Activated T-cell treated with anti-CD3 and anti-CD28 coated beads for 4 hours (primary cell): ENCODE measurements around the gene NEK1.
"Not testable (repeated sequence)": the region's sequence is repeated elsewhere in the genome, so short reads cannot be mapped to it uniquely, and the experiment has no call there.

Source experiments
- DNase-seq: peaks from one replicate; pipeline ENCODE4 v3.0.0-alpha.2; 2020

The NEK1 gene

DNA sequence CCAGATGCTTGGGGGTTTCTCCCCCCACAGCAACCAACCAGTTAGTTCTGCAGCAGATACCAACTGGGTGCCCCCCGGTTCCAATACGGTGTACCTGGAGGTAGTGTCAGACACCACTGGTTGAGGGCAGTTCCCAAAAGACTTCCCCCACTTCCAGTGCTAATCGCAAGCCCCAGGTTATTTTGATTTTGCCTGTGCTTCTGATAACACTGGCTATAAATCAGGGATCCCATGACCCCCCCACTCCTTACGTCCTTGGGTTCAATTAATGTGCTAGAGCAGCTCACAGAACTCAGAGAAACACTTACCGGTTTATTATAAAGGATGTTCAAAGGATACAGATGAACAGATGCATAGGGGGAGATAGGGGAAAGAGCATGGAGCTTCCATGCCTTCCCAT, 13.5 kb upstream of the NEK1 start:
- no peak for DNase-seq

DNA sequence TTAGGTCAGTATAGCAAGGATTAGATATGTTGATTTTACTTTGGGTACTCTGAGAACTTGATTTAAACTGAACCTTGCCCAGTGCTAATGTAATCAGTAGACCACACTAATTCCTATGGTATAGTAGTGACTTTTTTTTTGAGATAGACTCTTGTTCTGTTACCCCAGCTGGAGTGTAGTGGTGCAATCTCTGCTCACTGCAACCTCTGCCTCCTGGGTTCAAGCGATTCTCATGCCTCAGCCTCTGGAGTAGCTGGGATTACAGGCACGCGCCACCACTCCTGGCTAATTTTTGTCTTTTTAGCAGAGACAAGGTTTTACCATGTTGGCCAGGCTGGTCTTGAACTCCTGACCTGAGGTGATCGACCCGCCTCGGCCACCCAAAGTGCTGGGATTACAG, 11.6 kb upstream of the NEK1 start:
- not testable (repeated sequence) for DNase-seq

DNA sequence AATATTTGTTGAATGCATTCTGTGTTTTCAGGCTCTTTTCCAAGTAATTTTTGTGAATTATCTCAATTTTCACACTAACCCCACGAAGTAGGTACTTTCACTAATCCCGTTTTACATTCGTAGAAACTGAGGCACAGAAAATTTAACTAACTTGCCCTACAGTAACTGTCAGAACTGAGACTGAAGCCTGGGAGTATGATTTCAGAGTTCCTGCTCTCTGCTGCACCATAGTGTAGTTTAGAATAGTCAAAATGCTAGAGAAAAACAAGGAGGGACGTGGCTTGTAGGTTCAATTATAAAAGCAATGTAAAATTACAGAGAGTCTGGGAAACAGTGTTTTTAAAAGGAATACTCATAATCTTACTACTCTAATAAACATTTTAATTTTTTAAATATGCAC, 10.2 kb upstream of the NEK1 start:
- DNase-seq, result no peak

GRCh38 chr4:169621731-169622492, 9.5 kb upstream of the NEK1 start:
- no peak for DNase-seq

DNA sequence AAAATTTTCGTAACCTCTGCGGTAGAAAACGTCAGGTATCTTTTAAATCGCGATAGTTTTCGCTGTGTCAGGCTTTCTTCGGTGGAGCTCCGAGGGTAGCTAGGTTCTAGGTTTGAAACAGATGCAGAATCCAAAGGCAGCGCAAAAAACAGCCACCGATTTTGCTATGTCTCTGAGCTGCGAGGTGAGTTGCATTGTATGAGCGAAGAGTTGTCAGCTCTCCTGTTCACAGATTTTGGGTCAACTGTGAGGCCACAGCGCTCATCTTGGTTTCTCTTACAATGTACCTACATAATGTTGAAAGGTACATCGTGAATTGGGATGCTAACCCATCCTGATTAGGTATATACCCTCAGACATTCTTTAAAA, 8.5 kb upstream of the NEK1 start:
- DNase-seq, result no peak

DNA sequence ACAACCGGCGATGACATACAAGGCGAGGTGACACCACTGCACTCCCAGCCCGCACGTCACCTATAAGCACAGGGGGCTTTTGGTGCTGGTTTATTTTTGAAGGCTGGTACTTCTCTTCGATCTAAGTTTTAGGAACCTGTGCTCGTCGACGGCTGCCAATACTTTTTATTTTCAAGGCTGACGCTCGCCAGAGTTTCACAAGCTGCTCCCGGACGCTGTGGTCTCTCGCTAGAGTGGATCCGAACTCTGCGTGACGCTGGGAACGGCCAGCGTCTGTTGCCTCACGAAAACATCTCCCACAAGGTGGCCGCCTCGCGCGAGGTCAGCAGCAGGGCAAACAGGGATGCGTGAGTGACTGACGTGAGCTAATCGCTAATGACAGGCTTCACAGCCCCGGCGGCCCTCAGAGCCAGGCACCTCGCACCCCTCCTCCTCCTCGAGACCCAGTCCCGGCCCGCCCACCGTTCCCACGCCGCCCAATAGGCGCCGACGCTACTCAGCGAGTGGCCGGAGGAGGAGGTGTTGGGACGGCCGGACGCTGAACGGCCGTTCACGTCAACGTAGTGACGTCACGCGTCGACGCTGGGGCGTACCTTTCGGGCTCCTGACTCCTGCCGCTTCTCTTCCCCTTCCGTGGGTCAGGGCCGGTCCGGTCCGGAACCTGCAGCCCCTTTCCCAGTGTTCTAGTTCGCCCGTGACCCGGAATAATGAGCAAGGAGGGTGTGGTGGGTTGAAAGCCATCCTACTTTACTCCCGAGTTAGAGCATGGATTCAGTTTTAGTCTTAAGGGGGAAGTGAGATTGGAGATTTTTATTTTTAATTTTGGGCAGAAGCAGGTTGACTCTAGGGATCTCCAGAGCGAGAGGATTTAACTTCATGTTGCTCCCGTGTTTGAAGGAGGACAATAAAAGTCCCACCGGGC, 7.8 kb upstream of the NEK1 start, which contains the start of gene CLCN3:
CLCN3 (plus strand) TSS at position 621 of the 922 bp plus-strand sequence. CDS start 15,351 bp downstream, outside the sequence.
- peak; percentile 72 for DNase-seq

GRCh38 chr4:169619518-169619957, 7.2 kb upstream of the NEK1 start:
- DNase-seq, result peak; percentile 38

GRCh38 chr4:169618986-169619385, 6.6 kb upstream of the NEK1 start:
- DNase-seq, result no peak

DNA sequence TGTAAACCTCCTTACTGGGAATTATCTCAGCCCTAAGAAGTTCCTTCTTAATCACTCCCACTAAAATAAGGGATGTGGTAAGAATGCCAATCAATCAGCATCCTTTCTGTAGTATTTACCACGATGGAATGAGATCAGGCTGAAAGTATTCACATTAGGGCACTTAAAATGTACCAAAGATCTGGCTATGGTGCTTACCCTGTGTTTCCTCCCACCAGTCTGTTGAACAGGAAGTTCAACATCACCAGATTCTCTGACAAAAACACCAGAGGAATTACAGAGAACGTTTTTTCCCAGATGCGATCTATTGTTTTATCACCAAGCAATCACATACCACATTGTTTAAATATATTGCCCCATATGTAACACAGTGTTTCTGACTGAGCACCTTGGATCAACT, 5.9 kb upstream of the NEK1 start:
- DNase-seq, result no peak

DNA sequence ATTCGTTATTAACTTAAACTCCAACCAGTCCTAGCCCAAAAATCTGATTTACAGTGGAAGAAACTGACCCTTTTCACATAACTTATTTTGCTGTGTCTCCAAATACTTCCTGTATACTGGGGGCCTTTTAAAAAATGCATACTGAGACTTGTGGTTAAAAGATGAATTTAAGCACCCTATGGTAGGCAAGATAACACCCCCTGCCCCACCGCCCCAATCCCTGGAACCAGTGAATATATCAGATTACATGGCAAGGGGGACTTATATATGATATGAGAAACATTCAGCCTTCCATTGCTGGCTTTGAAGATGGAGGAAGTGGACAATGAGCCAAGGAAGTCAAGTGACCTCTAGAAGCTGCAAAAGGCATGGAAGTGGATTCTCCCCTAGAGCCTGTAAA, 4.9 kb upstream of the NEK1 start:
- no peak for DNase-seq

DNA sequence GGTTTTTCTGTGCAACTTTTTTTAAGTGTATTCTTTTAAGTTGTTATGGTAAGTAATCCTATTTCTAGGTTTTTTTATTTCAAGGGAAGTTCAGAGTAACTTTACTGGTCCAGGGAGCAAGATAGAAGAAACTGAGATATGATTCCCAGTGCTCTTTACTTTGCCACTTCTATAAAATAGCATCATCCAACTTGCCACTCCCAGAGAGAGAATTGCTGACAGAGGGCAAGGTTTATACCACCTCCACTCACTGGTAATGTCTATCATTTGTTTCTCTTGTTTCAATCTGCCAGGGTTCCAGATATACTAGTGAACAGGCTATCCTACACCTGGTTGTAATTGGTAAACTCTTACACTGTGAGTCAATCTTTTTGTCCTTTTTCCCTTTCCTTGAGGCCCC, 4.5 kb upstream of the NEK1 start:
- no peak for DNase-seq

DNA sequence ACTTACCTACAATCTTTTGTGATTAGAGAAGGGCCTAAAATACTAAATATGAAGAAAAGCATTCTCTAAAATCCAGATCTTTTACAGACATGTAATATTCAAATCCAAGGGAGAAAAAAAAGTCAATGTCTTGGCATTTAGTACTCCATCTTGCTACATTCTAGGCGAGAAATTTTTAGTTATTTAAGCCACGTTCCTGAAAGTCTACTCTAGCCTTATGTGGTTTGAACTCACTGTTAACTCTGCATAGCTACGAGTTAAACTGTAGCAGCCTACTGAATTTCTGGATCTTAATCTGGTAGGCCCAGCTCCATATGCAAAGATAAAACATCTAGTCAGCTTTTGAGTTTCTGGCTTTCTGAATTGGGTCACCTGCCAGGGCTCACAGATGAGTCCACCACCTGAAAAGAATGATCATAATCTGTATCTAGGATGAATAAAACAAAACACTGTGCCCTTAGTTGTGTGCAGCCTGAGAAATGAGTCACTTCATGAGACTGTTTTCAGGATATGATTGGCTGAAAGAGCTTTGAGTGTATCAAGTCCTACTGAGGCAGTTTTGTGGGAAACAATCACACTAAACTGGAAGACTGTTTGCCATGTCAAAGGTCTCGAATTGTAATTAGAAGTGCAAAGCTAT, 3.2 kb upstream of the NEK1 start:
- no peak for DNase-seq

GRCh38 chr4:169612871-169613859, 782 bp upstream of the NEK1 start:
- peak; percentile 48 for DNase-seq

DNA sequence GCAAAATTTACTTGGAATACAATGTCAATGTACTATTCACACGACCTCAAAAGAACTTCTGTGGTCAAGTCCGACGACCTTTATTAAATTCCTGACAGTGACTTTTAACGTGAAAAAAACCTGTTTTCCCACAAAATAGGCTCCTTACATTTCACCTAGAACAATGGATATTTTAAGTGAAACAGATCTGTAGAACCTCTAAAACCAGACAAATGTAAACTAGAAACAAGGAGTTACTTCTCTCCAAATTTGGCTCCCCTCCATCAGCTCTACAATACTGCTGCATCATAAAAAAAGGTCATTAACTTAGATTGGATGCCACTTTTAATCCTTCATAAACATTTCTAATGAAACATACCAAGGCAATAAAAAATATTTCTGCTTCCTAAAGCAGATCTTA, 1.2 kb downstream of the NEK1 start:
- no peak for DNase-seq

DNA sequence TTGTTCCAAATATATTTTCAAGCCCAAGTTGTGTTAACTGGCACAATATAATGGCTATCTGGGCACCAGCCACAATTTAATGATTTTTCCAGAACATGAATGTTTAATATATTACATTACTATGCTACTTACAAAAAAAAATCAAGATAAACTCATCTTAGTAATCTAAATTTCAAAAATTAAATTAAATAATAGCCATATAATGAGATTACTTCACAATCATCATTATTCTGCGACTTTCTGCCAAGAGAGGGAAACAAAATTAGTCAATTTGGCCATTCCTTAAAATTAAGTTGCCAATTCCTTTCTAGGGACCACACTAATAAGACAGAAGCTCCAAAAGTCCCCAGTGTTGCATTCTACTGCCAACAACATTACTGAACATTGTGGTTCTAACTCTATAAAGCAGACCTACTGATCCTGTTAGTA, 7.5 kb downstream of the NEK1 start:
- no peak for DNase-seq

- no peak for DNase-seq
These were observed 8.1 kb downstream of the NEK1 start for GRCh38 chr4:169604131-169604900.

DNA sequence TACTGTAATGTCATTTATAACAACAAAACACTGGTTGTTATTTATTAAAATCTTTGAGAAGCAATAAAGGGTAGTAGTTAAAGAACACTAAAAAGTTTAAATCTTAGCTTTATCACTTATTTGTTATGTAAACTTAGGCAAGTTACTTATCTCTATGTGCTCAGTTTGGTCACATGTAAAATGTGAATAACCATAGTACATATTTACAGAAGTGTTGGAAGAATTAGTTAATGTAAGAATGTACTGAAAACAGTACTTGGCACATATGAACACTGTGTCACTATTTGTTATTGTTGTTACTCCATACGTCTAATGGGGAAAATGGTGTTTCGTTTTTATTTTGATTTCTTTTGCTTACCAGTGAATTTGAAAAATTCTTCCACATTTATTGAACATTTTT, 9.1 kb downstream of the NEK1 start:
- DNase-seq, result no peak

DNA sequence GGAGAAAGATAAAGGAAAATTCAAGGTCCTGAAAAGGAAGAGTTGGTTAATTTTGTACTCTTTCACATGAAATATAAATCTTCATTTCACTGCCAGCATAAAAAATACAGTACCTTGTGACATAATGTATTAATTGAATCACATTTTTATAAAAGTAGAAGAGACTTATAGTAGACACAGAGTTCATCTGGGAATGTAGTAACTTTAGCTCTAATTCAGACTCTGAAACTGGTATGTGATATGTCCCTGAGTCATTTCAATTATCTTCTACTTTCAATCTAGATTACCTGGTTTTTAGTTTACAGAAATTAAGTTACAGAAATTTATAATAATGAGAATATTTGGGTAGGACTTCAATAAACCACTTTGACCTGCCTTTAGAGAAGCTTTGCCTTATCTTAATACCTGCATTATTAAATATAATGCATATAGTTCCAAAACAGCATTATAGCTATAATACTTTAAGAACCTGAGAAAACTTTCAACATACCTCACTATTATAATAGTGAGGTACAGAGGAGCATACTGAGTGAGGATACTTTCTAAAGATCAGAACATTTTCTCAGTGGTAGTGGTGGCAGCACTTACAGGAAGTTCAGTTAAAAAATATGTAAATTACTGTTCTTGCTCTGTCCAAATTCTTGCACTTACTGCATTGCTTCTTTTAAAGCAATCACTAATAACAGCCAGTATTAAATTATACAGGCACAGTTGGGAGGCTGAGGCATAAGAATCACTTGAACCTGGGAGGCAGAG, 11.2 kb downstream of the NEK1 start:
- DNase-seq, result no peak

DNA sequence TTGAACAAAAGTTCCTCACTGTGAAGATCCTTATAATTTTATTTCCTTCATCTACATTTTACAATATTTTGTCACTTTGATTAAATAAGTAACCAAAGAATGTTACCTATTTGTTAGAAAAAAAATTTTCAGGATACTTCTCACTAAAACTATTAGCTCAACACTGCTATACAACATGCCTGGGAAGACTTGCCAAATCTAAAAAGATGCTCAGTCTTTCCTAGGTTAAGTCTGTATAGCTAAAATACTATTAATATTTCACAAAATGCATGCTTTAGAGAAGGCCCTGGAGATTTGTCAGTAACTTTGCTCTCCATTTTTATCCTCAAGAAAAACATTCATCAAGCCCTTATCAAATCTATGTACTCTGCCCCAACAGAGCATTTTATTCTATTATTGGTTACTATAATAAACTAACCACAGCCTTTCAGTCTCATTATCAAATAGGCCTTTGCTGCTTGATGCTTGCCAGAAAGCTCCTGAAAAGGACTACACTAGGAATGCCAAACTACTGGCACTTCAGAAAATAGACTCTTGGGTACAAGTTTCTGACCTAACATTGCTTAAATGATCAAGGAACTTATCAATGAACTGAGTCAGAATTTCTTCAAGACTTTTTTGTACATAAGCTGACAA, 17.7 kb downstream of the NEK1 start:
- DNase-seq, result no peak

DNA sequence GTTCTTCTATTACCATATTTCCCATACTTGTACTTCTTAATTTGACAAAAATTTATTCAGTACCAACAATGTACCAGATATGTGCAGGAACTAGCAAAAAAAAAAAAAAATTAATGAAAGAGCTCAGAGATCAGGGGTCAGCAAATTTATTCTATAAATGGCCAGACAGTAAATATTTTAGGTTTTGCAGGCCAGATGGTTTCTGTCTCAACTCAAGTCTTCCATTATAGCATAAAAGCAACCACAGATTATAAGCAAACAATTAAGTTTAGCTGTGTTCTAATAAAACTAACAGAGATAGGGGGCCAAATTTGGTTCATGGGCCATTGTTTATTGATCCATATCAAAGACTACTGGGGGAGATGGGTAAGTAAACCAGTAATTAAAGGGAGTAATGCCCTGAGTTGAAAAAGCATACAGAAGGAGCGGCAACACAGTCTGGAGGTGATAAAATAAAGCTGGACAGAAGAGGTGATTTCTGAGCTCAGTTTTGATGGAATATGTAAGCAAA, 19.3 kb downstream of the NEK1 start:
- no peak for DNase-seq
